K562 (cell line): ENCODE results near the gene C6orf62. TPM values are rescaled to one million over a fixed set of nuclear protein-coding genes. Genes with fewer than 3 reads are reported as not detected.

Experiments used
- CBX5 ChIP-seq: IDR thresholded peaks from 2 replicates; pipeline ENCODE4 v1.6.1; 2014; ENCODE audit warnings: low read depth, borderline replicate concordance
- CHD7 ChIP-seq: fragments of 200-600 bp; sonication (generic); IDR thresholded peaks from one replicate; pipeline ENCODE4 v1.6.1; 2012; ENCODE audit warnings: mild to moderate bottlenecking, low read depth, low read length, inconsistent platforms
- CREB3 ChIP-seq: fragments of 450-650 bp; conservative IDR thresholded peaks from 2 replicates; pipeline ENCODE4 v1.6.1; 2016; ENCODE audit warnings: missing genetic modification characterization, low read depth, mild to moderate bottlenecking, missing compliant biosample characterization, moderate library complexity
- CSDE1 ChIP-seq, 2 experiments: fragments of 450-650 bp; IDR thresholded peaks; 2 replicates each; pipeline ENCODE4 v1.6.1; 2016; ENCODE audit warnings: mild to moderate bottlenecking in 1 of 2
- KDM4B ChIP-seq, 2 experiments: fragments of 450-650 bp in 1 of 2; sonication (generic) in 1 of 2; IDR thresholded peaks; 2 replicates each; pipeline ENCODE4 v1.6.1; 2016 to 2017; ENCODE audit warnings: borderline replicate concordance in 2 of 2, antibody characterized with exemption in 1 of 2, low read depth in 1 of 2, mild to moderate bottlenecking in 1 of 2
- KLF1 ChIP-seq: fragments of 450-650 bp; IDR thresholded peaks from 2 replicates; pipeline ENCODE4 v1.6.1; 2016; ENCODE audit warnings: missing genetic modification characterization, missing compliant biosample characterization
- KLF16 ChIP-seq: IDR thresholded peaks from 2 replicates; pipeline ENCODE4 v1.6.1; 2016; ENCODE audit warnings: antibody characterized with exemption
- RFX7 ChIP-seq: fragments of 250-450 bp; sonication (Bioruptor Pico); IDR thresholded peaks from 2 replicates; pipeline ENCODE4 v1.5.1; 2021; ENCODE audit warnings: mild to moderate bottlenecking
- SRF ChIP-seq, 2 experiments: fragments of 250-450, 450-650 bp in 1 of 2; sonication (Bioruptor Pico) in 1 of 2; sonication (generic) in 1 of 2; formaldehyde crosslinking; IDR thresholded peaks; 2 replicates each; pipeline versions ENCODE4 v1.5.0 to v1.5.1; 2020 to 2022; ENCODE audit warnings: mild to moderate bottlenecking in 1 of 2, missing genetic modification reagents in 1 of 2
- XRCC5 ChIP-seq: fragments of 200-400 bp; formaldehyde crosslinking; IDR thresholded peaks from 2 replicates; pipeline ENCODE4 v1.6.1; 2017; ENCODE audit warnings: low read depth, mild to moderate bottlenecking, low read length
- ZC3H11A ChIP-seq: IDR thresholded peaks from 2 replicates; pipeline ENCODE4 v1.6.1; 2012; ENCODE audit warnings: low read depth, low read length, improper control_type of control experiment
- ZHX1 ChIP-seq: fragments of 150-350 bp; conservative IDR thresholded peaks from 2 replicates; pipeline ENCODE4 v1.6.1; 2014; ENCODE audit warnings: low read length
- ZKSCAN1 ChIP-seq: fragments of 150-350 bp; IDR thresholded peaks from 2 replicates; pipeline ENCODE4 v1.6.1; 2016; ENCODE audit warnings: low read depth, low read length
- ZNF134 ChIP-seq: fragments of 250-450 bp; sonication (Bioruptor Pico); conservative IDR thresholded peaks from 2 replicates; pipeline ENCODE4 v1.4.0; 2020
- ZNF23 ChIP-seq: fragments of 250-450 bp; sonication (Bioruptor Pico); IDR thresholded peaks from 2 replicates; pipeline ENCODE4 v1.4.0; 2020; ENCODE audit warnings: mild to moderate bottlenecking
- polyA plus RNA-seq, 8 experiments: library from polyadenylated mRNA; depleted of rRNA in 4 of 8; stranded (reverse) in 5 of 8; unstranded in 3 of 8; fragments of >200 nt; fragmentation: Nextera tagmentation in 2 of 8; fragmentation: Illumina TruSeq in 1 of 8; extraction: Ambion mirVana in 2 of 8; extraction: Trizol in 1 of 8; gene quantifications; 2 replicates each; pipeline versions ENCODE4 v1.2.1 to v1.2.3, GENCODE V29; 2011 to 2014; ENCODE audit warnings: inconsistent platforms in 1 of 8, missing spikeins in 1 of 8
- total RNA-seq, 7 experiments: library from RNA; depleted of rRNA in 6 of 7; stranded (reverse); fragments of >200 nt in 6 of 7; fragmentation: Illumina TruSeq in 2 of 7; extraction: Trizol in 2 of 7; gene quantifications; 2 replicates each; pipeline versions ENCODE4 v1.2.1 to v1.2.3, GENCODE V29; 2011 to 2021; ENCODE audit warnings: low replicate concordance in 1 of 7

Gene C6orf62
- total and polyA plus RNA-seq, 9 of the 15 experiments (the other 6 are each of a cell fraction or from before 2014, with no cell fraction given): 48.5 to 579 (median 111) TPM

- TF ChIP-seq CREB3 (tag) (no peak), KLF1 (tag) (no peak), CSDE1 (IDR thresholded peaks at IDR 0.05) (peak in 1 of 2 experiments; percentile 58; a peak in 1 of 4 replicates), ZNF134 (CRISPR knock-in tag) (no peak), CBX5 (no peak), KDM4B (IDR thresholded peaks at IDR 0.05; ENCODE audit: borderline replicate concordance in 2 of 2, low read depth in 1 of 2) (no peak), ZNF23 (no peak), RFX7 (CRISPR knock-in tag) (no peak), KLF16 (no peak), ZC3H11A (no peak), ZKSCAN1 (no peak), SRF (CRISPR knock-in tag; IDR thresholded peaks at IDR 0.05) (no peak), ZHX1 (no peak), XRCC5 (no peak; the same call in 1 of the 2 replicates), CHD7 (no peak)
Measured at GRCh38 chr6:24720131-24720603, 1.2 kb upstream of the C6orf62 start (continued).
